Measurements from ENCODE around the gene SLC9A4.

DNA sequence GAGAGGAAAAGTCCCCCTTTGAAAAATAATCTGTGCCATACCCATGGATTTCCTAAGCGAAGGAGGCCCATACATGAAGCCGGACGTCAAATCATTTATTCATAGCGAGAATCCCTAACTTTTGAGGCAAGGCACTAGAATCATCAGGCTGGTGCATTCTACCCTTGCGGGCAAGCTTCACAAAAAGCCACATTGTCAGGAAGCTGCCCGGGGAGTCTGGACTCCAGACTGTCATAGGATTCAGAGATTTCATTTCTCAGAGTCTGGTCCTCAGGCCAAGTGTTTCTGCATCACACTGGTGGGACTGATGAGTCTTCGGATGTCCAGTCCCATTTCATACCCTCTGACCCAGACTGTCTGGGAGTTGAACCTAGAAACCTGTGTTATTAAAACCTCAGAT lies 8.9 kb downstream of the SLC9A4 start:
- TF ChIP-seq CTCF (IDR thresholded peaks at IDR 0.05; ENCODE audit: extremely low read depth in 1 of 2, insufficient read depth in 1 of 2, low read depth in 1 of 2, low read length in 2 of 2) (no peak), EZH2 (IDR thresholded peaks at IDR 0.05; ENCODE audit: borderline replicate concordance, low read depth, low read length, severe bottlenecking) (no peak), MAX (IDR thresholded peaks at IDR 0.05; ENCODE audit: insufficient read depth, insufficient read length) (no peak)

All from endothelial cell of umbilical vein (primary cell).